Measurements from ENCODE around the gene FASTK.

FASTK gene

GRCh38 chr7:151038951-151039849, 41.4 kb downstream of the FASTK start:
- no peak for TF ChIP-seq CTCF (IDR thresholded peaks at IDR 0.05; ENCODE audit: extremely low read depth, missing control alignments)
- DNase-seq (ENCODE audit: low spot score), result no peak

- TF ChIP-seq CTCF (IDR thresholded peaks at IDR 0.05; ENCODE audit: extremely low read depth, missing control alignments), result no peak
Measured at GRCh38 chr7:151035902-151036301, 44.7 kb downstream of the FASTK start.

GRCh38 chr7:151035026-151035717, 45.4 kb downstream of the FASTK start:
- no peak for TF ChIP-seq CTCF (IDR thresholded peaks at IDR 0.05; ENCODE audit: extremely low read depth, missing control alignments)
- DNase-seq (ENCODE audit: low spot score), result no peak

More at GRCh38 chr7:151035902-151036301, 44.7 kb downstream of the FASTK start:
- no peak for DNase-seq (ENCODE audit: low spot score)

GRCh38 chr7:151034312-151035025, 46.1 kb downstream of the FASTK start:
- no peak for TF ChIP-seq CTCF (IDR thresholded peaks at IDR 0.05; ENCODE audit: extremely low read depth, missing control alignments)
- no peak for DNase-seq (ENCODE audit: low spot score)

GRCh38 chr7:151033864-151034249, 46.8 kb downstream of the FASTK start:
- DNase-seq (ENCODE audit: low spot score), result no peak
- no peak for TF ChIP-seq CTCF (IDR thresholded peaks at IDR 0.05; ENCODE audit: extremely low read depth, missing control alignments)

GRCh38 chr7:151032936-151033863, 47.4 kb downstream of the FASTK start:
- no peak for DNase-seq (ENCODE audit: low spot score)
- TF ChIP-seq CTCF (IDR thresholded peaks at IDR 0.05; ENCODE audit: extremely low read depth, missing control alignments), result no peak

All from GM20000 (cell line).